GM23338 (cell line): ENCODE measurements around the gene HLX. TPM values are rescaled to one million over a fixed set of nuclear protein-coding genes. Genes with fewer than 3 reads are reported as not detected.

Experiments used
- ATAC-seq: fragments of 200-7000 bp; cut with Tn5 transposase; 3 replicates; pipeline ENCODE4 v1.9.1; 2020
- DNase-seq: peaks from one replicate; pipeline ENCODE4 v3.0.0-alpha.2; 2015; ENCODE audit warnings: low spot score
- H2AFZ ChIP-seq: fragments of 200-600 bp; sonication (generic); 2 replicates; pipeline ENCODE4 v1.8.0; 2016; ENCODE audit warnings: antibody characterized with exemption, mild to moderate bottlenecking, moderate library complexity
- H3F3A ChIP-seq: fragments of 200-600 bp; sonication (generic); replicated peaks from 2 replicates; pipeline ENCODE4 v1.8.0; 2017; ENCODE audit warnings: antibody characterized with exemption, mixed run types, low read depth
- H3K27ac ChIP-seq: fragments of 200-600 bp; sonication (generic); 2 replicates; pipeline ENCODE4 v1.6.1; 2016; ENCODE audit warnings: low read depth
- H3K27me3 ChIP-seq: fragments of 200-600 bp; sonication (generic); 2 replicates; pipeline ENCODE4 v1.8.0; 2016; ENCODE audit warnings: mild to moderate bottlenecking, mixed run types, moderate library complexity; ENCODE audit not compliant: insufficient read depth
- H3K36me3 ChIP-seq: fragments of 200-600 bp; sonication (generic); 2 replicates; pipeline ENCODE4 v1.8.0; 2016; ENCODE audit warnings: mild to moderate bottlenecking; ENCODE audit not compliant: insufficient read depth
- H3K4me1 ChIP-seq: fragments of 200-600 bp; sonication (generic); 2 replicates; pipeline ENCODE4 v1.8.0; 2016; ENCODE audit warnings: mild to moderate bottlenecking, moderate library complexity; ENCODE audit not compliant: insufficient read depth
- H3K4me2 ChIP-seq: fragments of 200-600 bp; sonication (generic); 2 replicates; pipeline ENCODE4 v1.7.1; 2017; ENCODE audit warnings: mixed run types
- H3K4me3 ChIP-seq: fragments of 200-600 bp; sonication (generic); 2 replicates; pipeline ENCODE4 v1.6.1; 2016; ENCODE audit warnings: mixed run types
- H3K79me2 ChIP-seq: fragments of 200-600 bp; sonication (generic); replicated peaks from 2 replicates; pipeline ENCODE4 v1.8.0; 2017; ENCODE audit warnings: mild to moderate bottlenecking; ENCODE audit not compliant: insufficient read depth
- H3K9me2 ChIP-seq: fragments of 200-600 bp; sonication (generic); 2 replicates; pipeline ENCODE4 v1.8.0; 2017; ENCODE audit not compliant: insufficient read depth
- H4K20me1 ChIP-seq: fragments of 200-600 bp; sonication (generic); replicated peaks from 2 replicates; pipeline ENCODE4 v1.8.0; 2017; ENCODE audit warnings: mild to moderate bottlenecking; ENCODE audit not compliant: insufficient read depth
- H3K27ac Mint-ChIP-seq: 2 replicates; pipeline ENCODE4 v1.8.0; 2020; ENCODE audit warnings: inconsistent platforms, mild to moderate bottlenecking, moderate library complexity, mixed read lengths
- H3K27me3 Mint-ChIP-seq: 3 replicates; pipeline ENCODE4 v1.8.0; 2022; ENCODE audit warnings: low read depth, mild to moderate bottlenecking, moderate library complexity, mixed read lengths, inconsistent platforms; ENCODE audit not compliant: insufficient read depth, poor library complexity
- H3K36me3 Mint-ChIP-seq: 3 replicates; pipeline ENCODE4 v1.8.0; 2021; ENCODE audit warnings: low read depth, mild to moderate bottlenecking, inconsistent platforms, moderate library complexity, mixed read lengths
- H3K4me1 Mint-ChIP-seq: 3 replicates; pipeline ENCODE4 v1.8.0; 2020; ENCODE audit warnings: mild to moderate bottlenecking, inconsistent platforms, mixed read lengths
- H3K4me3 Mint-ChIP-seq: 3 replicates; pipeline ENCODE4 v1.8.0; 2021; ENCODE audit warnings: moderate library complexity, mild to moderate bottlenecking, inconsistent platforms, mixed read lengths
- H3K9me3 Mint-ChIP-seq: 3 replicates; pipeline ENCODE4 v1.8.0; 2020; ENCODE audit warnings: moderate library complexity, mild to moderate bottlenecking, inconsistent platforms, mixed read lengths
- CTCF ChIP-seq, 2 experiments: fragments of 200-600 bp in 1 of 2; sonication (generic) in 1 of 2; conservative IDR thresholded peaks; 2 replicates each; pipeline versions ENCODE4 v1.5.1 to v1.6.1; 2016 to 2017; ENCODE audit warnings: antibody characterized with exemption in 2 of 2, low read depth in 2 of 2, mild to moderate bottlenecking in 2 of 2, moderate library complexity in 1 of 2
- EZH2 ChIP-seq: fragments of 200-600 bp; sonication (generic); IDR thresholded peaks from one replicate; pipeline ENCODE4 v1.8.0; 2017; ENCODE audit warnings: antibody characterized with exemption, mild to moderate bottlenecking, low read depth; ENCODE audit not compliant: unreplicated experiment
- EZH2phosphoT487 ChIP-seq: fragments of 200-600 bp; sonication (generic); IDR thresholded peaks from one replicate; pipeline ENCODE4 v1.8.1; 2018; ENCODE audit warnings: antibody characterized with exemption; ENCODE audit not compliant: unreplicated experiment
- POLR2AphosphoS5 ChIP-seq: IDR thresholded peaks from 2 replicates; pipeline ENCODE4 v1.6.1; 2016; ENCODE audit warnings: antibody characterized with exemption, low read depth
- STAT1 ChIP-seq: IDR thresholded peaks from one replicate; pipeline ENCODE4 v1.6.1; 2016; ENCODE audit warnings: antibody characterized with exemption; ENCODE audit not compliant: unreplicated experiment
- ZNF114 ChIP-seq: fragments of 250-450 bp; sonication (Bioruptor Pico); IDR thresholded peaks from 2 replicates; pipeline ENCODE4 v1.5.0; 2020; ENCODE audit warnings: mild to moderate bottlenecking, moderate library complexity
- ZNF331 ChIP-seq: fragments of 250-450 bp; sonication (Bioruptor Pico); IDR thresholded peaks from 2 replicates; pipeline ENCODE4 v1.5.0; 2020; ENCODE audit warnings: low read depth, mild to moderate bottlenecking, moderate library complexity
- ZNF462 ChIP-seq: fragments of 250-450 bp; sonication (Bioruptor Pico); IDR thresholded peaks from 2 replicates; pipeline ENCODE4 v1.5.0; 2020; ENCODE audit warnings: mild to moderate bottlenecking, moderate library complexity
- polyA plus RNA-seq: library from polyadenylated mRNA; unstranded; fragments of >200 nt; fragmentation: Nextera tagmentation; extraction: Ambion mirVana; gene quantifications from 2 replicates; pipeline ENCODE4 v1.2.1, GENCODE V29; 2016
- total RNA-seq: library from RNA; depleted of rRNA; stranded (reverse); fragments of >200 nt; shearing (Covaris generic); gene quantifications from 2 replicates; pipeline ENCODE4 v1.2.3, GENCODE V29; 2014

Gene HLX
- total and polyA plus RNA-seq, 2 experiments from 2014 or later: 0.07 TPM; not detected in 1

- TF ChIP-seq ZNF462 (CRISPR knock-in tag): no peak
- TF ChIP-seq STAT1: no peak
Observed at GRCh38 chr1:220927442-220927841, 48.2 kb downstream of the HLX start (continued).

GRCh38 chr1:220928320-220928719 is 49.1 kb downstream of the HLX start:
- Histone ChIP-seq H3K27ac (no peak overlapping the region), H3K4me3 (no peak overlapping the region), H3K4me2 (no peak overlapping the region), H3K79me2 (no peaks in the 10 kb centered on the region), H3K27me3 (no peaks in the 10 kb centered on the region), H4K20me1 (no peaks in the 10 kb centered on the region), H3K4me1 (no peaks in the 10 kb centered on the region), H3K36me3 (no peaks in the 10 kb centered on the region), H3F3A (no peaks in the 10 kb centered on the region), H2AFZ (no peak overlapping the region), H3K9me2 (0 out of 2 replicates have a peak, but pooled peaks cover 4% of the 10 kb centered on the region)
- no peak for TF ChIP-seq ZNF114 (CRISPR knock-in tag)
- TF ChIP-seq POLR2AphosphoS5: no peak
- no peak for TF ChIP-seq EZH2phosphoT487
- no peak for TF ChIP-seq STAT1
- no peak for TF ChIP-seq EZH2
- no peak for TF ChIP-seq ZNF331 (CRISPR knock-in tag)
- no peak for TF ChIP-seq CTCF (conservative IDR thresholded peaks at IDR 0.05; ENCODE audit: low read depth in 2 of 2)
- Mint-ChIP-seq H3K36me3 (no peaks in the 10 kb centered on the region), H3K27me3 (no peaks in the 10 kb centered on the region), H3K9me3 (no peaks in the 10 kb centered on the region), H3K4me1 (peaks cover 6% of the 10 kb centered on the region; the same call in 2 of the 3 replicates), H3K4me3 (no peak overlapping the region), H3K27ac (no peak overlapping the region)
- DNase-seq (no peak), ATAC-seq (no peak)
